ENCODE results near the gene WWOX. TPM values are rescaled to one million over a fixed set of nuclear protein-coding genes. Genes with fewer than 3 reads are reported as not detected.

The WWOX gene
- total RNA-seq, 1 experiment from 2014 or later = 15.6 TPM

- Histone ChIP-seq H4K91ac (ENCODE audit: insufficient read length, low read depth, low read length) (no peak overlapping the region), H2BK12ac (ENCODE audit: insufficient read length, low read depth, low read length) (no peak overlapping the region), H3K79me1 (ENCODE audit: insufficient read depth, low read depth, low read length, poor library complexity, severe bottlenecking) (no peaks in the 10 kb centered on the region), H2BK5ac (ENCODE audit: insufficient read length, low read length) (no peak overlapping the region), H3K23ac (ENCODE audit: insufficient read length, low read depth, low read length) (no peak overlapping the region), H3K27me3 (ENCODE audit: insufficient read depth, low read length) (no peaks in the 10 kb centered on the region), H3K56ac (ENCODE audit: insufficient read length, low read depth, low read length) (no peak overlapping the region), H4K20me1 (ENCODE audit: control insufficient read depth, insufficient read depth, insufficient read length) (no peaks in the 10 kb centered on the region), H2BK15ac (ENCODE audit: low read depth, low read length) (no peak overlapping the region), H2AFZ (ENCODE audit: low read length) (no peak overlapping the region), H3K79me2 (ENCODE audit: insufficient read depth, low read length) (no peaks in the 10 kb centered on the region), H3K9me3 (ENCODE audit: control insufficient read depth, low read depth, low read length) (no peaks in the 10 kb centered on the region), H2AK5ac (ENCODE audit: insufficient read length, low read length) (no peak overlapping the region), H3K4ac (ENCODE audit: low read depth, low read length) (no peak overlapping the region), H4K8ac (replicated peaks; ENCODE audit: insufficient read length, low read depth, low read length) (no peak overlapping the region), H2BK20ac (ENCODE audit: low read depth, low read length, poor library complexity, severe bottlenecking) (no peak overlapping the region), H3K27ac (ENCODE audit: insufficient read length, low read depth, low read length) (no peak overlapping the region), H3K4me1 (ENCODE audit: insufficient read depth, low read length) (no peaks in the 10 kb centered on the region), H2BK120ac (ENCODE audit: low read depth, low read length, poor library complexity, severe bottlenecking) (no peak overlapping the region), H4K5ac (ENCODE audit: insufficient read length, low read depth, low read length) (no peak overlapping the region), H3K23me2 (ENCODE audit: insufficient read length, low read depth, low read length, poor library complexity, severe bottlenecking) (no peaks in the 10 kb centered on the region), H3K18ac (ENCODE audit: insufficient read length, low read depth, low read length) (no peak overlapping the region), H3K14ac (ENCODE audit: insufficient read depth, low read length) (no peak overlapping the region), H3T11ph (ENCODE audit: low read length) (no peak overlapping the region), H3K9ac (ENCODE audit: extremely low read depth, insufficient read length, low read length) (no peak overlapping the region), H3K4me2 (ENCODE audit: insufficient read depth, insufficient read length, low read length) (no peak overlapping the region)
- H3K4me3 Mint-ChIP-seq = no peak overlapping the region
- no peaks in the 10 kb centered on the region for H3K36me3 Mint-ChIP-seq (ENCODE audit: insufficient read depth in 1 of 3, low read depth in 3 of 3)
- WGBS (ENCODE audit: extremely low coverage, insufficient read length, low lambda C conversion rate) = no CpG with 5 or more reads among the region's 6 CpGs
- H3K4me1 Mint-ChIP-seq = peaks cover 4% of the 10 kb centered on the region in 2 experiments; a peak in 3 of 4 replicates
- H3K27me3 Mint-ChIP-seq (ENCODE audit: low read depth) = no peaks in the 10 kb centered on the region
- no peak for TF ChIP-seq CTCF (conservative IDR thresholded peaks at IDR 0.05)
- H3K27ac Mint-ChIP-seq = no peak overlapping the region; a peak in 1 of 7 replicates
- no peaks in the 10 kb centered on the region; a peak in 1 of 5 replicates for H3K9me3 Mint-ChIP-seq
- DNase-seq = no peak
Observed at GRCh38 chr16:78298986-78299385, 199.5 kb downstream of the WWOX start.
